Melanocyte of skin (primary cell): Measurements from ENCODE around the gene ZNF836. TPM values are rescaled to one million over a fixed set of nuclear protein-coding genes. Genes with fewer than 3 reads are reported as not detected.

ENCODE experiments used
- small RNA-seq, 2 donors: library from RNA; depleted of rRNA; stranded (forward); fragments of <200 nt; gene quantifications; one replicate each; pipeline ENCODE3, GENCODE V24; 2012
- total RNA-seq, 2 donors: library from RNA; depleted of rRNA; stranded (reverse); fragments of >200 nt; gene quantifications; 2 replicates each; pipeline ENCODE4 v1.2.3, GENCODE V29; 2012

The ZNF836 gene
- 1 to 10 TPM; 3.3 to 3.8 TPM for total RNA-seq

DNA sequence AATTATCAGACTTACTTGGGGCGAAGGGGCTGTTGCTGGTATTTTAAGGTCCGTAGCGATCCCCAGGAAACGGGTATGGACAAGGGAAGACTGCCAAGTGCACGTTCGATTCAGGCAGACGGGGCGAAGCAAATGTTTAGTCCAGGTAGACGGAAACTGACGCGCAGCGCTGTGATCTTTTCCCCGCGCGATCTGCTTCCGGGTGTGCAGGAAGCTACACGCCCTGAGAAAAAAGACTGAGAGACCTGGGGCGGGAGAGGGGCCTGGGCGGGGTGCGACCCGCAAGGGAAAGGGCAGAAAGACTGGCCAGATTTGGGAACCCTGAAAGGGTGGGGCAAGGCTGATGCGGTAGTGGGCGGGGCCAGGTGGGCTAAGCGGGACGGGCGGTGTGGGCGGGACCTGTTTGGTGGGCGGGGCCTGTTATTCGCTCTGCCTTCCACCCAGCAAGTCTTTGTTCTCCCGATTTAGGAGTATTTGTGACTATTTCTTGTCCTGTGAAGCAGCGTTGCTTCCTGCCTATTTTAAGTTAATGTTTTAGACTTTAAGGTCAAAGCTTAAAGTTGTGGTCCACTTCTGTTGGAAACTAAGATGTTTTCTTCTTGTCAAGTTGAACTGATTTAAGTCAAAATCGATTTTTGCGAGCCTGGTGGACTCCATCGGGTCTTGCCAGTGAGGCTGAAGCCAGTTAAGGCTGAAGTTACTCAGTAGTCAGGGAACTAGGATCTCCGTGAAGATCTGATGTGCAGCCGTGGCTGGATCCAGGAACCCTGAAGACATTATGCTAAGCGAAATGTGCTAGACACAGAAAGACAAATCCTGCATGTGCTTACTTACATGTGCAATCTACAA, at the start of gene ZNF836:
Gene ZNF836 (minus strand): TSS at position 301 of the 849 bp plus-strand sequence. CDS start 3,549 bp downstream, outside the sequence.

DNA sequence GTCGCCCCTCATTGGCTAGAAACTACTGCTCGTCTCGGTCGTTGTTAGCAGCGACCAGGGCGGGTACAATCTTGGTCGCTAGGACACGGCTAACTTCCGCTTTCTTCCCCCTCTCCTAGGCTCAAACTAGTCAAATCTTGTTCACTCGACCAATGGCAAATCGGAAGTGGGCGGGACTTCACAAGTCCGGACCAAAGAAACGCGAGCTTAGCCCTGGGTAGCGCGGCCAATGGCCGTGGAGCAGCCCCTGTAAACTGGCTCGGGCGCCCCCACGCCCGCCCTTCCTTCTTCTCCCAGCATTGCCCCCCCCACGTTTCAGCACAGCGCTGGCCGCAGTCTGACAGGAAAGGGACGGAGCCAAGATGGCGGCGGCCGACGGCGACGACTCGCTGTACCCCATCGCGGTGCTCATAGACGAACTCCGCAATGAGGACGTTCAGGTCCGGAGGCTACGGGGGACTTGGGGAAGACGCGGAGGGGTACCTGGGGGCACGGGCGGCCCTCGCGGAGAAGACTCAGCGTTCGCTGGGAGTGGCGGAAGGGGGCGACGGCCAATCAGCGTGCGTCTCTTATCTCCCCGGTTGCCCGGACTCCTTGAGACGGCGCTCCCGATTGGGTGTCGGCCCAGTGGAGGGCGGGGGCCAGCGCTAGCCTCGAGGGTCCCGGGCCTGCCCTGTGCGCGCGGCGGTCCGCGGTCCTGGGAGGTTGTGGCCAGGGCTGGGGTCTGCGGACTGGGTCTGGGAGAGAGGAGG, 18.5 kb upstream of the ZNF836 start, which contains the start of gene PPP2R1A:
Gene PPP2R1A (plus strand): TSS at position 318 of the 752 bp plus-strand sequence. CDS start 45 bp downstream, at position 363.

DNA sequence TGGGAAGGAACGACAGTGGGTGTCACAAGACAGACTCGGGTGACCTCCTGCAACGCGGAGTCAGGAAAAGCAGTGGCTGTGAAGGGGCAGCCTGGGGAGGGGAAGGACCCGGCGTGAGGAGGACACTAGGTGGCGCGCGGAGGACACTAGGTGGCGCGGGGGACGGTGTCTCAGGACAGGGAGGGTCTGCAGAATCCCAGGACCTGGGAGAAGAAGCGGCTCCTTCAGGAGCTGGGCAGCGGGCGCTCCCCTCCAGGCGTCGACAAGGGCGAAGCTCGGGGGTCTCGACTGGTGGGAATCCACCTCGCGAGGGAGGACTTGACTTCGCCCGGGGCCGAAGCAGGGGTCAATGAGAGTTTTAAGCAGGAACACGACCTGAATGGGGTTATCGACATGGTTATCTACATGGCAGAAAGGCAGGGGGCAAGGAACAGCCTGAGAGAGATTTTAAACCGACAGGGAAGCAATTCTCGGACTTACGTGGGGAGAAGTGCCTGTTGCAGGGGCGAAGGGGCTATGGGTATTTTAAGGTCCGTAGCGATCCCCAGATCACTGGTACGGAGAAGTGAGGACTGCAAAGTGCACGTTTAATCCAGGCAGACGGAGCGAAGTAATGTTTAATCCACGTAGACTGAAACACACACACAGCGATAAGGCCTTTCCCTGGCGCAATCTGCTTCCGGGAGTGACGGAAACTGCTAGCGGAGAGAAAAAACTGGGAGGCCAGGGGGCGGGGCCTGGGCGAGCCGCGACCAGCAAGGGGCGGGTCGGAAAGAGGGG, 32.0 kb downstream of the ZNF836 start, which contains the start of gene ZNF616:
Gene ZNF616 (minus strand): TSS at position 687 of the 780 bp plus-strand sequence. CDS start 9,426 bp downstream, outside the sequence.

Small RNAs within 50 kb of the gene (small RNA-seq; reads per million reads assigned to genes)
- gene RPL37P23, result 0.86 to 2.2 reads per million in 2 donors

Other genes with a start within 250 kb of the ZNF836 start
- gene ZNF613, start 244.1 kb downstream of the ZNF836 start, total RNA-seq, result 1 to 10 TPM; 4.5 to 7.3 TPM
- 1 to 10 TPM; 6.0 to 8.3 TPM for gene ZNF350, start 184.8 kb downstream of the ZNF836 start, total RNA-seq
- 1 to 10 TPM; 5.2 to 7.3 TPM for gene ZNF615, start 163.4 kb downstream of the ZNF836 start, total RNA-seq
- 1 to 10 TPM; 7.2 to 8.7 TPM for gene ZNF614, start 143.2 kb downstream of the ZNF836 start, total RNA-seq
- 1 to 10 TPM; 4.0 to 6.5 TPM for gene ZNF432, start 122.8 kb downstream of the ZNF836 start, total RNA-seq
- gene ZNF841, start 75.9 kb downstream of the ZNF836 start, total RNA-seq, result 10 to 100 TPM; 12.3 to 12.7 TPM
- 1 to 10 TPM; 7.9 to 9.0 TPM for gene ZNF616, start 31.7 kb downstream of the ZNF836 start, total RNA-seq
- 100 to 1,000 TPM; 128 to 137 TPM for gene PPP2R1A, start 18.4 kb upstream of the ZNF836 start, total RNA-seq
- 1 to 10 TPM; 7.2 to 8.0 TPM for gene ZNF766, start 98.0 kb upstream of the ZNF836 start, total RNA-seq
- 1 to 10 TPM; 6.3 to 9.6 TPM for gene ZNF480, start 125.5 kb upstream of the ZNF836 start, total RNA-seq
- gene ZNF610, start 164.6 kb upstream of the ZNF836 start, total RNA-seq, result 1 to 10 TPM; 2.0 to 3.8 TPM
- gene ZNF880, start 198.3 kb upstream of the ZNF836 start, total RNA-seq, result 10 to 100 TPM; 14.8 to 18.6 TPM
- 10 to 100 TPM in 1 of 2 donors, 1 to 10 TPM in 1; 10.0 to 18.6 TPM for gene ZNF528, start 226.2 kb upstream of the ZNF836 start, total RNA-seq